GM19240 (cell line): ENCODE measurements around the gene RNF4.
A peak's percentile ranks its signal among the peaks of the same experiment; 100 is the strongest.
"Not testable (repeated sequence)": the region's sequence is repeated elsewhere in the genome, so short reads cannot be mapped to it uniquely, and the experiment has no call there.

Experiments
- DNase-seq: peaks from one replicate; pipeline ENCODE4 v3.0.0; 2011; ENCODE audit warnings: low spot score; ENCODE audit not compliant: insufficient read length

RNF4 gene

GRCh38 chr4:2457481-2458295 lies 11.2 kb upstream of the RNF4 start:
- DNase-seq, result no peak

GRCh38 chr4:2458546-2459491 lies 10.1 kb upstream of the RNF4 start:
- no peak for DNase-seq

GRCh38 chr4:2459589-2460349 lies 9.1 kb upstream of the RNF4 start:
- DNase-seq, result no peak

GRCh38 chr4:2461246-2461960 lies 7.5 kb upstream of the RNF4 start:
- no peak for DNase-seq

- DNase-seq, result peak; percentile 74
These were observed 6.5 kb upstream of the RNF4 start for GRCh38 chr4:2462218-2462991.

GRCh38 chr4:2462992-2463762 lies 5.7 kb upstream of the RNF4 start:
- no peak for DNase-seq

- no peak for DNase-seq
These were observed 3.9 kb upstream of the RNF4 start for GRCh38 chr4:2465032-2465431.

- not testable (repeated sequence) for DNase-seq
These were observed 3.4 kb upstream of the RNF4 start for GRCh38 chr4:2465544-2465943.

- DNase-seq, result peak; percentile 79
These were observed 482 bp downstream of the RNF4 start for GRCh38 chr4:2469192-2469984.

GRCh38 chr4:2470791-2471190 lies 1.9 kb downstream of the RNF4 start:
- DNase-seq, result no peak

- no peak for DNase-seq
These were observed 3.3 kb downstream of the RNF4 start for GRCh38 chr4:2472187-2472586.

- no peak for DNase-seq
These were observed 9.3 kb downstream of the RNF4 start for GRCh38 chr4:2478229-2478628.

- DNase-seq, result no peak
These were observed 11.7 kb downstream of the RNF4 start for GRCh38 chr4:2480649-2481048.

- DNase-seq, result no peak
These were observed 13.3 kb downstream of the RNF4 start for GRCh38 chr4:2482192-2482591.

GRCh38 chr4:2482693-2483092 lies 13.8 kb downstream of the RNF4 start:
- DNase-seq, result no peak

- no peak for DNase-seq
These were observed 14.3 kb downstream of the RNF4 start for GRCh38 chr4:2483237-2483636.

- no peak for DNase-seq
These were observed 15.3 kb downstream of the RNF4 start for GRCh38 chr4:2484185-2484584.

GRCh38 chr4:2484993-2485392 lies 16.1 kb downstream of the RNF4 start:
- peak; percentile 61 for DNase-seq

- no peak for DNase-seq
These were observed 17.1 kb downstream of the RNF4 start for GRCh38 chr4:2485956-2486355.
